NK-92 treated with Interleukin-12 subunit alpha and Interleukin-12 subunit beta, amount 100 ng/mL, for 24 hours (cell line): ENCODE data around the gene MYO16.
"Not testable (repeated sequence)": the region's sequence is repeated elsewhere in the genome, so short reads cannot be mapped to it uniquely, and the experiment has no call there.

Experiments used
- DNase-seq: peaks from one replicate; lab custom pipeline; 2025; lab: John Stamatoyannopoulos, UW

The MYO16 gene

DNA sequence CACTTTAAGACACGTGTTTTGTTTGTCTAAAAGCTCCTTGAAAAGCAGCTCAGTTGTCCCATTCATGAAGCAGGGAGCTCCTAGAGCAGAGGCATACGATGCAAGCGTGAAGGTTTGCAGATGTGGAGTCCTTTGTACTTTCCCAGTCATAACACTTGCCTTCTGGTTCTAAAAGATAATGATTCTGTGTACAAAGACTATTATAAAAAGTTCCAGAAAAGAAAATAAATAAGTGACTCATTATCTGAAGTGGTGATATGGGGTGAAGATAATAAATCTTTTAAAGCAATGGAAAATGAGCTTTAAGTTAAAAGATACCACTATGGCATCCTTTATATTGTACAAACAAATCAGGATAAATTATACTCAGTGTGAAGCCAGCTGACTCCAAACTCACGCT lies 569.9 kb downstream of the MYO16 start:
- DNase-seq: no peak

DNA sequence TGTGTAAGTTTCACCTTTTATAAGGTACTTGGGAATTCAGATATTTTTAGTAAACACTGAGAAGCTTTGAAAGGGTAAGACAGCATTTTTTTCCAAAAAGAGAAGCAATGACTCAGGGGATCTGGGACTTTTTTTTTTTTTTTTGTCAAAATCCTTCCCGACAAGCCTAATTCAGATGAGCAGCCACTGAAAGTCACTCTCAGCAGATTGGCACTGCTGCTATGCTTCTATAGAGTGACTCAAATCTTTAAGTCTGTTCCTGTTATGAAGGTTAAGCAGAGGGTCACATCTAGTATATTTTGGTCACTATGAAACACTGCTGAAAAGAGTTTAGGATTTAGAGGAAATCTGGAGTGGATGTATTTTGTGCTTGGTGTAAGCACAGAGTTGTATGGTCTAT lies 571.1 kb downstream of the MYO16 start:
- no peak for DNase-seq

DNA sequence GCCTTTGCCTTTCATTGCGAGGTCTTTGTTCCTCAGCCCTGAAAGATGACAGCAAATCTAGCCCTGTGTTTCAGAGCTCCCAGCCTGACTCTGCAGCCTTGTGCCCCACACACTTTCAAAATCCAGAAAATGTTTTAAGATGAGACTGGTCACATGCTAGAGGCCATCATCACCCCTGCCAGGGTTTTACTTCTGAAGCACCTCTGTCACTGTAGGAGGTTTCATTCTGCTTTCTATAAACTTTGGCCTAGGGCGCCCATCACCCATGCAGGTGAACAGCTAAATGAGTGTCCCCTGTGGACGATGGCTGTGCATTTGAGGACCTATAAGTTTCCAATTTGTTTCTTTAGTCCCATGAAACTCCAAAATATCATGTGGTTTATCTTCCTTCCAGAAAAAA lies 574.2 kb downstream of the MYO16 start:
- DNase-seq: no peak

DNA sequence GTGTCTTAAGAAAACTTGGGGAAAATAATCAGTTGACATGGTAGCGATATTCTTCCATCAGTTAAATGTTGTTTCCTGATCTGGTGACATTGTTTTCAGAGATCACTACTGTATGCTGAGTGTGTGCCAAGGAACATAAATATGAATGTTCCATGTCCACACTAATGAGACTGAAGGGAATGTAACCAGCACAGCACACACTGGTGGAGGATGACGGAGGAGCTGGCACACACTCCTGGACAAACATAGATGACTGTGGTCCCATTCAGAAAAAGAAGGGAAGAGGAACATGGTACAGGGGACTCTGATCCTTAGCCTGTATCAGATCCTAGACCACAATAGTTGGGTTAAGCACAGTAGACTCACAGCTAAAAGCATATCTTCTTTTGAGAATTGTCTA lies 574.8 kb downstream of the MYO16 start:
- DNase-seq: no peak

DNA sequence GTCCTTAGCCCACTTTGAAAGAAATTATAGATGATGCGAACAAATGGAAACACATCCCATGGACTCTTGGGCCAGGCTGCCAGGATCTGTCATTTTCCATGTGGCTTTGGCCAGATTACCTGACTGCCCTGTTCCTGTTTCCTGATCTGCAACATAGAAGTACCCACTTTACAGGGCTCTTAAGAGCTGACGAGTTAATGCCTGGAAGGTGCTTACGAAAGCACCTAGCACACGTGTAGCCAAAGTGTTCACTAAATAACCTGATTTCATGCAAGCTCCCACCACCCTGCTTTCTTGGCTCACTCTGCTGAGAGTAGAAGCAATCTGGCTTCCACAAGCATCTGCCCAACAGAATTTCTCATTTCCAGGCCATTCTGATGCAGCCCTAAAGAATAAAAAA lies 575.2 kb downstream of the MYO16 start:
- DNase-seq: no peak

DNA sequence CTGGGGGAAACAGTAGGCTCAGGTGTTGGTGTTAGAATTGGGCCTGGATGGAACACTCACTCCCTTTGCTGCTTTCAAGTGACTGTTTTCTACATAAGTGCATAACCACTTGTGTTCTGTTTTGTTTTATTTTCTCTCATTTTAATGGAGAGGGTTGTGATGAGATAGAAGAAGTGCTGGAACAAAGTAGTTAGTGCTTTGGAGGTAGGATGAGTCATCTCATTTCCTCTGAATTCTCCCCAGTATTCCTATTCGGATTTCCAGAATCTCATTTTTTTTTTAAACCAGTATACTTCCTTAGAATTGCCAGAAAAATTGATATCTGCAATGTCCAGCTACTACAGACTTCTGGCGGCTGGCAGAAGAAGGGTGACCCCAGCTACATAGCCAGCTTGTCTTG lies 575.9 kb downstream of the MYO16 start:
- no peak for DNase-seq

DNA sequence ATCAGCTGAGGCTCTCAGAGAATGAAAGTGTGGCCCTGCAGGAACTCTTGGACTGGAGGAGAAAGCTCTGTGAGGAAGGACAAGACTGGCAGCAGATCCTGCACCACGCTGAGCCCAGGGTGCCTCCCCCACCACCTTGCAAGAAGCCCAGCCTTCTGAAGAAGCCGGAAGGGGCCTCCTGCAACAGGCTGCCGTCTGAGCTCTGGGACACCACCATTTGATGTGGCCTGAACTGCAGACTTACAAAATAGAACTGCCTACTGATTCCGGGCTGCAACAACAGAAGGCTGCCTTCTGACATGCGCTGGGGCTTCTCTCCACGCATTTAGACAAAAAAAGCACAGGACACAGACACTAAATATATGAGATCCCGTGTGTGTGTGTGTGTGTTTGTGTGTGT lies 577.2 kb downstream of the MYO16 start:
- DNase-seq: peak; percentile 51

DNA sequence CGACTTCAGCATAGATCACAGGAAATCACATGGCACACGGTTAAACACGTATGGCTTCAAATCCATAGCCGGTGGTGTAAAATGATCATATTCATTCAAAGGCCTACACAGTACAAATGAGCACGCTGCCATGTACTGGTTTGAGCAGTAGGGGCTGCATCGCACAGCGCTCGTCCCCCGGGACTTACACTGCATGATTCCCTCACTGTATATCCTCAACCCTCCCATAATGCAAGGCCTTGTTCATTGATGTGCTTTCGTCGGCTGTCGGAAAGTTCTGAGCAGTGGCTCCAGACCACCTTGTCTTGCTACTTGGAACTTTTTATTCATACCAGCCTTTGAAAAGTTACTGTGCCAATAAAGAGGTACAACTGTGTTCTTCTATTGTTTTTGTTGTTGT lies 578.2 kb downstream of the MYO16 start:
- DNase-seq: no peak

DNA sequence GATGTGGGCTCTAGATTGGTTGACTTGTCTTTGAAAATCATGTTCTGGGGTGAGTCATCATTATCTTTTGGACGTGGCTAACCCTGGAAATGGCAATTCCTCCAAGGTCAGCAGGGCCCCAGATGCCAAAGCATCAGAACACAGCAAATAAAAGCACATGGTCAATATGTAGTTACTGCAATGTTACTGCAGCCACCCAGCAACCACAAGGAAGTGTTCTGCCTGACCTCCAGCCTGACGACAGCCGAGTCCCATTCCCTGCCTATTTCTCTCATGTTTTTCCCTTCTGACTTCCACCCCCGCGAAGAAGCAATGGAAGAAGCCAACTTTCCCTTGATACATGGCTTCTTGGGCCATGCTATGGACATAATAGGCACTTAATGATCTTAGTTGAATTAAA lies 579.1 kb downstream of the MYO16 start:
- no peak for DNase-seq

DNA sequence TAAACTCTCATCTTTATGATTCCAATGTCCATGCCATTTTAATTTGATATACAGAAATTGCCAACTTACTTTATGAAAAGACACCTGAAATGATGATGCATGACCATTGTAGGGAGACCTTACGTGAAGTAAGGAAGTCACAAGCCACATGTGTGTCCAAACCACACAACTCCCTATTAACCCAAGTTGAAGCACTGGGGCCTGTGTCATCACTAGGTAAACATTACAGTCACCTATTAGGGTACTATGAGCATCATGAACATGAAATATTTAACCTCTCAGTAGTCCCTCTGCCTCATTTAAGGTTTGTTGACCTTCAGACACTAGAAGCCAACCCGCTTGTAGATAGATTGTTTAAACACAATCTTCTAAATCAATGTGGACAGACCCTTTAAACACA lies 580.1 kb downstream of the MYO16 start:
- DNase-seq: no peak

DNA sequence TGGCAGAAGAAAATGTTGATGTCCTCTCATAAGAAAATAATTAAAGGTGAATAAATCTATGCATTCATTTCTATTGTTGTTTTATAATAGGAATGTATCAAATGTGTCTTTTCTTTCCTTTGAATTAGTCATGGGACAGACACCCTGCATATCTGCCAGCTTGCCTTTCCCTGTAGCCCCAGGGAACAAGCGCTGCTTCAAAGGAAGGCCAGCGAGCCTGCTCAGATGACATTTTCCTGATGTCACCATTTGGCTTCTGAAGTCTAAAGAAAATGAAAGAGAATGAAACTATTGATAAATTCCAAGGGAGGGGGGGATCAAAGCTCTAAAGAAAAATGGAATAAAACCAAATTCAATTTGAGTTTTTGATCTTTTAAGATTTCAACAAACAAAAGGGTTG lies 582.2 kb downstream of the MYO16 start:
- DNase-seq: no peak

DNA sequence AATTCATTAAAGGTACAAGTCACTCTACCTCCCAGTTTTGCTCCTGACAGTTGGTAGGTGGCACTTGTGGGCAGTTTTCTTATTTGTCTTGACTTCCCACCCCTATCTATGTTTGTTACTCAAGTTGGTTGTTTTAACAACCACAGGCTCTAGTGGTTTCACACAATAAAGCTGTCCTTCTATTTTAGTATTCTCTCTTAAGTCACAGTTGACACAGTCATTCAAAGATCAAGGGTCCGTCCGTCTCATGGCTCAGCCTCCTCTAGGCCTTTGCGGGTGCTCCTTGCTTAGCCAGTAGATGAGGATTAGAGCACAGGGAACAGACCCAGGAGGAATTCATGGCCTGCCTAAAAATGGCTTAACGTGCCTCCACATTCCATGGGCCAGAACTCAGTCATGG lies 583.2 kb downstream of the MYO16 start:
- DNase-seq: peak; percentile 60

DNA sequence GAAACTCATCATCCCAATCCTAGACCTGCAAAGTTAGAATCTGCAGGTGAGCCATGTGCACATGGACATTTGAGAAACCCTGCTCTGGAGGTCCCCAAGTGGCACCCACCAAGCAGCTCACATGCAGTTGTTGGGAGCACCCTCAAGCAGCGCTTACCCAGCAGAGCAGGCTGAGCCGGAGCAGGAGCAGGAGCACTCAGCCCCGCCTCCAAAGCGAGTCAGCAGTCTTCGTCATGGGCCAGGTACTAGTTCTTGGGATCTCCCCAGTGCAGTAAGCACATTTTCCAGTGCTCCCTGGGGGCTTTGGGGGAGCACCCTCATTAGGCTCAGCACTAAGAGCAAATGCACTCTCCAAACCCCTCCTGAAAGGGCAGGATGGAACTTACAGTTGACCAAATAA lies 584.3 kb downstream of the MYO16 start:
- no peak for DNase-seq

DNA sequence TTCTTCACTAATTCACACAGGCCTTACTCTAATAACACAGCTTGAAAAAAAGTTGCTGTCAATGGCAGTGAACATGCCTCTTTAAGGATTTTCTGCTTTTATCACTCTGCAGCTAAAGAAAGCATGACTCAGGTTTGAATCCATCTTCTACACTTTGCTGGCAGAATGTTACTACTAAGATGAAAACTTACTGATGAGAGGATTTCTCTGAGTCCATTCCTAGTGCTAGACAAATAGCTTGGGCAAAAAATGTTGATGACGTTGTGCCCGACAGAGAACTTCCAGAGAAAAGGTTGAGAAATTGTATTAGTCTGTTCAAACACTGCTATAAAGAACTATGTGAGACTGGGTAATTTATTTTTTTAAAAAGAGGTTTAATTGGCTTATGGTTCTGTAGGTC lies 585.0 kb downstream of the MYO16 start:
- DNase-seq: no peak

DNA sequence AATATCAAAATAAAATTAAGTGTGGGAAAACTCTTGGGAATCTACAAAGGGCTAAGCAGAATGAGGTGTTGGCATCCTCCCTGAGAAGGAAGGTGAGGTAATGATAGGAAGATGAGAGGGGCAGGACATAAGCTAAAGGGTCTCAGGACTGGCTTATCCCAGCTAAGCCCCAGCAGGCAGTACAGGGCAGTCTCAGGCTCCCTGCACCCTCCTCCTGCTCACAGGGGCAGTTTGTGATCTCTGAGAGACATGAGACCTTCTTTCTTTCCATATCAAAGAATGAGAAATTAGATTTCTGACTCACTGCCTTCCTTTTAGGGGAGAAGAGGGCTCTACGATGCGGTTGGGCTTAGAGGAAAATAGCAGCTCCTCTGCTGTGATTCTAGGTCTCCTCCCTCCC lies 586.0 kb downstream of the MYO16 start:
- DNase-seq: no peak

DNA sequence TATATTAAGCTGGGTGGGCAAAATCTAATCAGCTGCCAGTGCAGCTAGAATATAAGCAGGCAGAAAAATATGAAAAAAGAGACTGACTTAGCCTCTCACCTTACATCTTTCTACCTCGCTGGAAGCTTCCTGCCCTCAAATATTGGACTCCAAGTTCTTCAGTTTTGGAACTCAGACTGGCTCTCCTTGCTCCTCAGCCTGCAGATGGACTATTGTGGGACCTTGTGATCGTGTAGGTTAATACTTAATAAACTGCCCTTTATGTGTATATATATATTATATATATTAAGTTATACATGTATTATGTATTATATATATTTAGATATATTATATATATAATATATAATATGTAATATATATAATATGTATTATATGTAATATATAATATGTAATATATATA lies 588.1 kb downstream of the MYO16 start:
- DNase-seq: not testable (repeated sequence)

DNA sequence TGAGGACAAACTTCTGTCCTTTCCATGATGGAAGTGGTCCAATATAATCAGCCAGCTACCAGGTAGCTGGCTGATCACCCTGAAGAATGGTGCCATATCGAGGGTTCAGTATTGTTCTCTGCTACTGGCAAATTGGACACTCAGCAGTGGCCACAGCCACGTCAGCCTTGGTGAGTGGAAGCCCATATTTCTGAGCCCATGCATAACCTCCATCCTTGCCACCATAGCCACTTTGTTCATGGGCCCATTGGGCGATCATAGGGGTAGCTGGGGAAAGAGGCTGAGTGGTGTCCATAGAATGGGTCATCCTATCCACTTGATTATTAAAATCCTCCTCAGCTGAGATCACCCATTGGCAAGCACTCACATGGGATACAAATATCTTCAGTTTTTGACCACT lies 591.2 kb downstream of the MYO16 start:
- no peak for DNase-seq

DNA sequence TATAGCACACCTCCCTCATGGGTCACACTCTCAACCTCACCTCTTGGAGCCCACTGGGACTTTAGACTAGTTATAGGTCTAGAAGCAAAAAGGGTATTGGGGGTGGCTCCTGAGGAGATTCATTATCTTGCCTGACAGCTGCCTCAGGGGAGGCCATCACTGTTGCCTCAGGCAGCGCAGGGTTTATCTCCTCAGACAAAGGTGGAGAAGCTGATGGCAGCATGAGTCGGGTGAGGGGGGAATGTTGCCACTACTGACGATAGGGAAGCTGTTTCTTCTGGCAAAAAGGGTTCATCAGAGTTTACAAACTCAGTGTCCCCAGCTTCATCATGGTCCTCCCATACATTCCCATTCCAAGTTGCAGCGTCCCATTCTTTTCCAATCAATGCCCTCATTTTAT lies 594.6 kb downstream of the MYO16 start:
- no peak for DNase-seq

DNA sequence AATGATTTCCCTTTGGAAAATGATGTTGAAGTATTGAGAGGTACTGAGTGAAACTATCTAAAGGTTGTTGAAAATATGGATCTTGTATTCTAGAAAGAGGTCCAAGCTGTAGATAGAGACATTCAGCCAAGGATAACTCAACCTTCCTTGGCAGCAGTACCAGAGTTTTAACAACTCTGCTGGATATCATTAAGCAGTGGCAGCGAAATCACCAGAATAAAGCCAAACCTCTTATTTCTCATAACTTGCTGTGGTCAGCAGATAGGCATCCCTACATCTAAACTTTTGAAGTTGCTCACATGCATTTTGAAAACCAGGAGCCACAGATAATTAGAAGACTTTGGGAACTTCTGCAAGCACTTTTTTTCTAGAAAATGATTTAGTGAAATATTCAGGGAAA lies 597.2 kb downstream of the MYO16 start:
- no peak for DNase-seq

DNA sequence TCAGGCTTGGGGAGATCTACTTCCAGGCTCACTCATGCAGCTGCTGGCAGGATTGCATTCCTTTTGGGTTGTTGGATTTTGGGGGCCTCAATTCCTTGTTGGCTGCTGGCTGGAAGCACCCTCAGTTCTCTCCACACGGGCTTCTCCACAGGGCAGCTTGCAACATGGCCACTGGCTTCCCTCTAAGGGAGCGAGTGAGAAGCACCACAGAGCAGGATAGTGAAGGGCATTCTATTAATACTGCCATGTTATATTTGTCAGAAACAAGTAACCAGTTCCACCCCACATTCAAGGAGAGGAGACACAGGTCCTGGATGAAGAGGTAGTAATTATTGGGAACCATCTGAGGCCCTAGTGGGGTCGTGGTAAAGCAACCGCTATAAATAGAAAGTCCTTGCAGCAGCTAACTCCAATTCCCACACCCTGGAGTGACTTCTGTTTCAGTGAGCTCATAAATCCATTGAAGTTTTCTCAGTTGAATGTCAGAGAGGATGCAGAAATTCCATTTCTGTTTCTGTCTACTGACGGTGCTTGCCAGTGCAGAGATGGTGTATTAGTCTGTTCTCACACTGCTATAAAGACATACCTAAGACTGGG lies 598.0 kb downstream of the MYO16 start:
- DNase-seq: no peak

DNA sequence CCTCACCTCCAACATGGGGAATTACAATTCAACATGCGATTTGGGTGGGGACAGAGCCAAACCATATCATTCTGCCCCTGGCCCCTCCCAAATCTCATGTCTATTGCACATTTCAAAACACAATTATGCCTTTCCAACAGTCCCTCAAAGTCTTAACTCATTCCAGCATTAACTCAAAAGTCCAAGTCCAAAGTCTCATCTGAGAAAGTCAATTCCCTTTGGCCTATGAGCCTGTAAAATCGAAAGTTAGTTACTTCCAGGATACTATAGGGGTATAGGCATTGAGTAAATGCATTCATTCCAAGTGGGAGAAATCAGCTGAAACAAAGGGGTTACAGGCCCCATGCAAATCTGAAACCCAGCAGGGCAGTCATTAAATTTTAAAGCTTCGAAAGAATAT lies 598.8 kb downstream of the MYO16 start:
- no peak for DNase-seq

DNA sequence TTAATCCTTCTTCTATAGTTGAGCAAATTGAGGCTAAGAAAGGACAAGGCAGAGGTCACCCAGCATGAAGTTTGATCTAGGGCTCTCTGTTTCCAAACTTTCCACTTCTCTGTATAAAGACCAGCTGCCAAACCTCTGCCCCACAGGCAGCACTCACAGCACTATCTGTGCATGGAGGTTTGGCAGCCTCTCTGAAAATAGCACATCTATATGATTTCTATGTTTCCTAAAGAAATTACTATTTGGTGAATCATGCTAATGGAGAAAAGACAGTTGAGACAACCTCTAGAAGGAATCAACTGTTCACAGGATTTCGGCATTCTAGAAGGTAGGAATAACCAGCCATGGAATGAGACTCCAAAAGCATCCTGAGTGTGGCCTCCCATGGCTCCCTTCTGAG lies 602.5 kb downstream of the MYO16 start:
- no peak for DNase-seq

DNA sequence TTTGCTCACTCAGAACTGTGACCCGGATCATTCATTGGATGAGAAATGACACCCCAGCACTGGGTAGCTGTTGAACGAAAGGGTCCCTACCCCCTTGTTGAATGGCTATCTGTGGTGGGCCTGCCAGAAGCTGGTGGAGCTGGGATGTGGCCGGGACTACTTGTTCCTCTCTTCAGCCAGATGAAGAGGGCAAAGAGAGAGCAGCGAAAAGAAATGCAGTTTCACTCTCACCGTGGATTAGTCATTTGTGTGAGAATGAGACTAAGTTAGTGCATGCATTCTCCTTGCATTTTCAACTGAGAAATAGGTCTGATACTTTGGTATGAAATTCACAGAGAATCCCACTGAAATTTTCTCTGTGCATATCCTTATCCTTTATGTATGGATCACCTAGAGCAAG lies 603.9 kb downstream of the MYO16 start:
- no peak for DNase-seq

DNA sequence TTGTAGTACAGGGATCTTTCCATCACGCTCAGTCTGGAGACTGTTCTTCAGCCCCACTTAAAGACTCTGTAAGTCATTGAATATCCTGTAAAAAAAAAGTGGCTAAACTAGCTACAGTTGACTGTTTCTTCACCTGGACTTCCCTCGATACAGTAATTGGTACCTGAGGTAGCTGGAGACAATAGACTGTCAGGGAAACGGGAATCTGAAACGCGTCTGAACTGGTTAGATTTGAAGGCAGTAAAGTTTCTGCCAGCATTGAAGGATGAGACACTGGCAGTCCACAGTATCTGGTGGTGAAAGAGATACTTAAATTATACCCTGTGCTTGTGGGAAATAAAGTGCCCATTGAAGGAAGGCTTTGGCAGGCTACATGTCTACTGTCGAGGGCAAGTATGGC lies 606.5 kb downstream of the MYO16 start:
- DNase-seq: no peak

DNA sequence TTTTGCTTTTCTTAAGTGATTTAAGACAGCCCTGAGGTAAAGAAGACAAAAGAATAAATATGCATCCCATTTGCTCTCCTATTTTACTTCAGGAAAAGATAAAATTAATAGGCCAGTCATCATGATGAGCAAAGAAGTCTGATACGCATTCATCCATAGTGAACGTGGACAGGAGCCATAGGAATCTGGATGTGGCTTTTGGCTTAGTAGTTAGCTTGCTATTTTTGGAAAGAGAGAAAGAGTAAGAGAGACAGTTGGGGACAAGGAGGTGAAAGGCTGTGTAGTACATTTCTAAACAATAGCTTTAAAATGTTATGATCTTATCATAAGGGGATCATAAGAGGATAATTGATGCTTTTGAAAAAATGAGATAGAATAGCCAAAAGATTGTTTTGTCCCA lies 611.7 kb downstream of the MYO16 start:
- no peak for DNase-seq
